Liver (tissue), 3 donors: Measurements from ENCODE around the gene ADAM11.

ENCODE experiments used
- ATF3 ChIP-seq: IDR thresholded peaks from 2 replicates; pipeline ENCODE4 v1.6.1; 2016; ENCODE audit warnings: antibody characterized with exemption
- EGR1 ChIP-seq, 2 donors: IDR thresholded peaks; 2 replicates each; pipeline ENCODE4 v1.6.1; 2016 to 2018; ENCODE audit warnings: antibody characterized with exemption in 2 of 2, low read depth in 2 of 2
- GABPA ChIP-seq, 2 donors: IDR thresholded peaks in 1 of 2; conservative IDR thresholded peaks in 1 of 2; 2 replicates each; pipeline ENCODE4 v1.6.1; 2016; ENCODE audit warnings: antibody characterized with exemption in 2 of 2, mild to moderate bottlenecking in 1 of 2, moderate library complexity in 1 of 2
- MAX ChIP-seq: IDR thresholded peaks from 2 replicates; pipeline ENCODE4 v1.6.1; 2016; ENCODE audit warnings: antibody characterized with exemption
- NR2F2 ChIP-seq: IDR thresholded peaks from 2 replicates; pipeline ENCODE4 v1.6.1; 2016; ENCODE audit warnings: antibody characterized with exemption
- REST ChIP-seq: IDR thresholded peaks from 2 replicates; pipeline ENCODE4 v1.6.1; 2016; ENCODE audit warnings: antibody characterized with exemption, mild to moderate bottlenecking
- RXRA ChIP-seq, 2 donors: IDR thresholded peaks; 2 replicates each; pipeline ENCODE4 v1.6.1; 2017 to 2018; ENCODE audit warnings: antibody characterized with exemption in 2 of 2, mild to moderate bottlenecking in 1 of 2
- TAF1 ChIP-seq: conservative IDR thresholded peaks from 2 replicates; pipeline ENCODE4 v1.6.1; 2016; ENCODE audit warnings: antibody characterized with exemption, mild to moderate bottlenecking
- YY1 ChIP-seq: IDR thresholded peaks from 2 replicates; pipeline ENCODE4 v1.6.1; 2016; ENCODE audit warnings: antibody characterized with exemption, mild to moderate bottlenecking
- TF ChIP-seq, protein P1 (sequence below): fragments of 150-350 bp; IDR thresholded peaks from 2 replicates; pipeline ENCODE4 v1.5.1; 2017; ENCODE audit warnings: improper control_type of control experiment, low read depth, low read length; ENCODE audit not compliant: missing input control
- donor health status: healthy.
- donor health status: healthy.

- TF ChIP-seq, protein P1, sequence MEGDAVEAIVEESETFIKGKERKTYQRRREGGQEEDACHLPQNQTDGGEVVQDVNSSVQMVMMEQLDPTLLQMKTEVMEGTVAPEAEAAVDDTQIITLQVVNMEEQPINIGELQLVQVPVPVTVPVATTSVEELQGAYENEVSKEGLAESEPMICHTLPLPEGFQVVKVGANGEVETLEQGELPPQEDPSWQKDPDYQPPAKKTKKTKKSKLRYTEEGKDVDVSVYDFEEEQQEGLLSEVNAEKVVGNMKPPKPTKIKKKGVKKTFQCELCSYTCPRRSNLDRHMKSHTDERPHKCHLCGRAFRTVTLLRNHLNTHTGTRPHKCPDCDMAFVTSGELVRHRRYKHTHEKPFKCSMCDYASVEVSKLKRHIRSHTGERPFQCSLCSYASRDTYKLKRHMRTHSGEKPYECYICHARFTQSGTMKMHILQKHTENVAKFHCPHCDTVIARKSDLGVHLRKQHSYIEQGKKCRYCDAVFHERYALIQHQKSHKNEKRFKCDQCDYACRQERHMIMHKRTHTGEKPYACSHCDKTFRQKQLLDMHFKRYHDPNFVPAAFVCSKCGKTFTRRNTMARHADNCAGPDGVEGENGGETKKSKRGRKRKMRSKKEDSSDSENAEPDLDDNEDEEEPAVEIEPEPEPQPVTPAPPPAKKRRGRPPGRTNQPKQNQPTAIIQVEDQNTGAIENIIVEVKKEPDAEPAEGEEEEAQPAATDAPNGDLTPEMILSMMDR: no peak
- TF ChIP-seq MAX: no peak
- TF ChIP-seq REST: no peak
- TF ChIP-seq YY1: no peak
- no peak for TF ChIP-seq EGR1 (IDR thresholded peaks at IDR 0.05; ENCODE audit: low read depth in 2 of 2)
- TF ChIP-seq GABPA (IDR thresholded peaks at IDR 0.05 in 1 of 2, conservative IDR thresholded peaks at IDR 0.05 in 1 of 2): no peak
- TF ChIP-seq TAF1: no peak
- no peak for TF ChIP-seq ATF3
- no peak for TF ChIP-seq RXRA (IDR thresholded peaks at IDR 0.05)
- no peak for TF ChIP-seq NR2F2
Observed at GRCh38 chr17:44792276-44792675, 33.5 kb downstream of the ADAM11 start.
